Measurements from ENCODE around the gene BLM. TPM values are rescaled to one million over a fixed set of nuclear protein-coding genes. Genes with fewer than 3 reads are reported as not detected.

BLM gene
- total and polyA plus RNA-seq, 2 of the 4 experiments (the other 2 are of a cell fraction): 2.5 to 6.5 TPM

- DNase-seq: no peak
- Histone ChIP-seq H2BK5ac (ENCODE audit: low read depth, low read length, poor library complexity, severe bottlenecking) (no peak overlapping the region), H3K23ac (ENCODE audit: low read depth, low read length) (no peak overlapping the region), H3K4ac (ENCODE audit: low read depth, low read length) (no peak overlapping the region), H2AFZ (replicated peaks; ENCODE audit: low read length, poor library complexity) (no peak overlapping the region), H3K4me2 (ENCODE audit: low read depth, low read length) (no peak overlapping the region), H3K18ac (ENCODE audit: low read depth, low read length) (no peak overlapping the region), H3K9me3 (ENCODE audit: control insufficient read depth, insufficient read depth, low read length) (no peaks in the 10 kb centered on the region), H3K4me3 (ENCODE audit: insufficient read depth, low read depth, low read length) (no peak overlapping the region), H3K9me1 (ENCODE audit: insufficient read depth, low read length) (peaks cover 3% of the 10 kb centered on the region; the same call in 1 of the 2 replicates), H3K36me3 (ENCODE audit: control insufficient read depth, insufficient read depth, low read length) (peaks cover 2% of the 10 kb centered on the region; the same call in 1 of the 2 replicates), H3K9ac (ENCODE audit: low read depth, low read length) (no peak overlapping the region), H2AK5ac (ENCODE audit: low read depth, low read length) (no peak overlapping the region), H4K20me1 (ENCODE audit: insufficient read depth, low read length) (no peaks in the 10 kb centered on the region), H3K27me3 (ENCODE audit: control insufficient read depth, insufficient read depth, low read length) (no peaks in the 10 kb centered on the region), H3K56ac (ENCODE audit: extremely low read depth, insufficient read depth, low read length) (no peak overlapping the region), H3K4me1 (ENCODE audit: control insufficient read depth, insufficient read depth, low read length) (peaks cover 4% of the 10 kb centered on the region; the same call in 1 of the 2 replicates), H3K27ac (ENCODE audit: insufficient read depth, low read length) (no peak overlapping the region), H2BK120ac (ENCODE audit: low read depth, low read length) (no peak overlapping the region), H4K91ac (ENCODE audit: insufficient read depth, low read depth, low read length) (no peak overlapping the region), H3K14ac (replicated peaks; ENCODE audit: low read depth, low read length) (no peak overlapping the region), H3K79me1 (ENCODE audit: low read depth in 1 of 2, low read length in 2 of 2) (no peaks in the 10 kb centered on the region), H2BK20ac (ENCODE audit: low read depth, low read length) (no peak overlapping the region), H2AK9ac (replicated peaks; ENCODE audit: low read depth, low read length, poor library complexity) (no peak overlapping the region), H4K5ac (ENCODE audit: low read depth, low read length) (no peak overlapping the region), H4K8ac (ENCODE audit: low read depth in 2 of 2, low read length in 2 of 2) (no peak overlapping the region), H2BK15ac (ENCODE audit: low read depth, low read length) (no peak overlapping the region)
- TF ChIP-seq SMC3 (IDR thresholded peaks at IDR 0.05; ENCODE audit: low read depth, low read length) (no peak), RAD21 (IDR thresholded peaks at IDR 0.05; ENCODE audit: low read length) (no peak), FOS (IDR thresholded peaks at IDR 0.05; ENCODE audit: low read depth, low read length) (no peak), NFE2L2 (IDR thresholded peaks at IDR 0.05; ENCODE audit: low read depth, low read length) (no peak), USF2 (IDR thresholded peaks at IDR 0.05; ENCODE audit: low read depth, low read length) (no peak), MXI1 (IDR thresholded peaks at IDR 0.05; ENCODE audit: borderline replicate concordance, low read depth, low read length) (no peak), POLR2A (IDR thresholded peaks at IDR 0.05; ENCODE audit: low read depth, low read length) (no peak), RCOR1 (IDR thresholded peaks at IDR 0.05; ENCODE audit: insufficient replicate concordance, low read length) (no peak), MAZ (IDR thresholded peaks at IDR 0.05; ENCODE audit: borderline replicate concordance, low read depth, low read length) (no peak), BHLHE40 (IDR thresholded peaks at IDR 0.05; ENCODE audit: low read depth, low read length) (no peak), RFX5 (IDR thresholded peaks at IDR 0.05; ENCODE audit: low read depth, low read length) (no peak), MAFK (IDR thresholded peaks at IDR 0.05; ENCODE audit: low read depth, low read length) (no peak), CTCF (conservative IDR thresholded peaks at IDR 0.05; ENCODE audit: low read depth, low read length) (no peak), ELK1 (IDR thresholded peaks at IDR 0.05; ENCODE audit: borderline replicate concordance, low read depth, low read length) (no peak), CHD1 (IDR thresholded peaks at IDR 0.05; ENCODE audit: low read depth, low read length) (no peak), CEBPB (IDR thresholded peaks at IDR 0.05; ENCODE audit: low read depth, low read length) (no peak)
- CTCF ChIA-PET: no interaction called here
- POLR2A ChIA-PET (ENCODE audit: unreplicated experiment): no interaction called here
- ATAC-seq (ENCODE audit: low read depth): no peak
- in situ Hi-C loops (cut with MboI; ENCODE audit: low sequenced_read_pairs): no loop called here
- BruUV-seq (replicated peaks): no TSS peak
- dilution Hi-C loops (cut with HindIII; ENCODE audit: low sequenced_read_pairs, unreplicated experiment): no loop called here
- intact Hi-C loops (cut with micrococcal nuclease): no loop called here
- WGBS, 2 experiments (ENCODE audit: extremely low coverage in 2 of 2, insufficient read length in 1 of 2): 100% methylated on average over 1 of the region's 10 CpGs; no CpG with 5 or more reads in 1 of the 2 experiments
Measured at GRCh38 chr15:90812171-90812957, 95.2 kb downstream of the BLM start.
